ENCODE data around the gene TTLL3. TPM values are rescaled to one million over a fixed set of nuclear protein-coding genes. Genes with fewer than 3 reads are reported as not detected.
"Not testable (repeated sequence)": the region's sequence is repeated elsewhere in the genome, so short reads cannot be mapped to it uniquely, and the experiment has no call there.

TTLL3 gene
- total RNA-seq, 1 donor from 2014 or later: 50.0 TPM

GRCh38 chr3:9846931-9847488 is 36.9 kb downstream of the TTLL3 start:
- ATAC-seq: no peak
- peaks cover 3% of the 10 kb centered on the region for H3K36me3 ChIP-seq
- no peaks in the 10 kb centered on the region for H3K27me3 ChIP-seq (ENCODE audit: low read depth)
- no peak overlapping the region for H3K4me3 ChIP-seq
- TF ChIP-seq CTCF (IDR thresholded peaks at IDR 0.05): no peak
- H3K4me1 ChIP-seq: peaks cover 24% of the 10 kb centered on the region
- H3K27ac ChIP-seq: no peak overlapping the region
- peak; percentile 24 for DNase-seq
- no peaks in the 10 kb centered on the region for H3K9me3 ChIP-seq
- intact Hi-C loops (cut with DNase I): no loop called here

GRCh38 chr3:9847870-9848269 is 37.8 kb downstream of the TTLL3 start:
- intact Hi-C loops (cut with DNase I); H3K4me3 ChIP-seq; H3K36me3 ChIP-seq; H3K9me3 ChIP-seq; H3K27ac ChIP-seq; DNase-seq; ATAC-seq; H3K27me3 ChIP-seq (ENCODE audit: low read depth): not testable (repeated sequence)
- H3K4me1 ChIP-seq: peaks cover 17% of the 10 kb centered on the region

GRCh38 chr3:9848860-9849259 is 38.8 kb downstream of the TTLL3 start:
- H3K27ac ChIP-seq; ATAC-seq; H3K4me3 ChIP-seq; H3K27me3 ChIP-seq (ENCODE audit: low read depth); intact Hi-C loops (cut with DNase I); H3K9me3 ChIP-seq; H3K36me3 ChIP-seq: not testable (repeated sequence)
- peak; percentile 59 for TF ChIP-seq CTCF (IDR thresholded peaks at IDR 0.05)
- DNase-seq: peak; percentile 14
- H3K4me1 ChIP-seq: peaks cover 12% of the 10 kb centered on the region

- H3K4me3 ChIP-seq; H3K9me3 ChIP-seq; ATAC-seq; H3K27me3 ChIP-seq (ENCODE audit: low read depth); intact Hi-C loops (cut with DNase I); DNase-seq; H3K36me3 ChIP-seq; H3K27ac ChIP-seq: not testable (repeated sequence)
- H3K4me1 ChIP-seq: peaks cover 12% of the 10 kb centered on the region
These were observed 41.3 kb downstream of the TTLL3 start for GRCh38 chr3:9851383-9851782.

- H3K4me3 ChIP-seq; ATAC-seq; H3K9me3 ChIP-seq; H3K27ac ChIP-seq; H3K36me3 ChIP-seq; H3K27me3 ChIP-seq (ENCODE audit: low read depth); intact Hi-C loops (cut with DNase I): not testable (repeated sequence)
- peak; percentile 19 for DNase-seq
- H3K4me1 ChIP-seq: peaks cover 12% of the 10 kb centered on the region
These were observed 41.9 kb downstream of the TTLL3 start for GRCh38 chr3:9851926-9852325.

GRCh38 chr3:9852528-9852927 is 42.5 kb downstream of the TTLL3 start:
- TF ChIP-seq CTCF (IDR thresholded peaks at IDR 0.05): no peak
- Histone ChIP-seq H3K27ac (no peak overlapping the region), H3K36me3 (no peaks in the 10 kb centered on the region), H3K4me3 (no peak overlapping the region), H3K27me3 (ENCODE audit: low read depth) (no peaks in the 10 kb centered on the region), H3K4me1 (peaks cover 12% of the 10 kb centered on the region), H3K9me3 (no peaks in the 10 kb centered on the region)
- ATAC-seq: no peak
- intact Hi-C loops (cut with DNase I): no loop called here
- no peak for DNase-seq

- intact Hi-C loops (cut with DNase I); H3K27me3 ChIP-seq (ENCODE audit: low read depth); H3K4me3 ChIP-seq; H3K36me3 ChIP-seq; H3K4me1 ChIP-seq; H3K27ac ChIP-seq; H3K9me3 ChIP-seq: not testable (repeated sequence)
- peak in 1 of 2 donors; percentile 49 for ATAC-seq
- DNase-seq: peak; percentile 48
These were observed 44.4 kb downstream of the TTLL3 start for GRCh38 chr3:9854291-9854940.
